OCI-LY1 (cell line): ENCODE measurements around the gene HOXA2.

Experiments
- CTCF ChIP-seq: fragments of 200-600 bp; sonication (generic), shearing (Covaris generic); IDR thresholded peaks from 2 replicates; pipeline ENCODE4 v1.5.1; 2017; ENCODE audit warnings: mild to moderate bottlenecking, antibody characterized with exemption, low read length, moderate library complexity, mixed read lengths
- EZH2 ChIP-seq: fragments of 200-600 bp; sonication (generic), shearing (Covaris generic); IDR thresholded peaks from 2 replicates; pipeline ENCODE4 v1.8.0; 2017; ENCODE audit warnings: borderline replicate concordance, mixed run types, mild to moderate bottlenecking, antibody characterized with exemption, low read length, moderate library complexity, mixed read lengths

GRCh38 chr7:27096768-27097514 is 5.5 kb downstream of the HOXA2 start:
- TF ChIP-seq CTCF (no peak), EZH2 (no peak)
